Esophagus squamous epithelium (tissue), 5 donors: ENCODE results near the gene SUSD4. TPM values are rescaled to one million over a fixed set of nuclear protein-coding genes. Genes with fewer than 3 reads are reported as not detected.
"Not testable (repeated sequence)": the region's sequence is repeated elsewhere in the genome, so short reads cannot be mapped to it uniquely, and the experiment has no call there.

Source experiments
- DNase-seq: peaks from one replicate; lab custom pipeline; 2025; lab: John Stamatoyannopoulos, UW
- H3K27ac ChIP-seq, 4 donors: fragments of 200-600 bp; sonication (generic); one replicate each; pipeline ENCODE4 v1.5.1; 2016 to 2019; ENCODE audit warnings: mild to moderate bottlenecking in 1 of 4
- H3K27me3 ChIP-seq, 4 donors: fragments of 200-600 bp; sonication (generic); 1 replicate in 3 of 4; 2 replicates in 1 of 4; pipeline versions ENCODE4 v1.5.1 to v1.6.0; 2017 to 2021; ENCODE audit warnings: antibody characterized with exemption in 1 of 4
- H3K36me3 ChIP-seq, 3 donors: fragments of 200-600 bp; sonication (generic); one replicate each; pipeline ENCODE4 v1.5.1; 2016 to 2019
- H3K4me1 ChIP-seq, 3 donors: fragments of 200-600 bp; sonication (generic); one replicate each; pipeline ENCODE4 v1.5.1; 2017 to 2019
- H3K4me3 ChIP-seq, 4 donors: fragments of 200-600 bp; sonication (generic); 1 replicate in 3 of 4; 2 replicates in 1 of 4; pipeline ENCODE4 v1.5.1; 2016 to 2019; ENCODE audit warnings: mild to moderate bottlenecking in 2 of 4, moderate library complexity in 1 of 4
- H3K9me3 ChIP-seq, 3 donors: fragments of 200-600 bp; sonication (generic); one replicate each; pipeline ENCODE4 v1.5.1; 2016 to 2019
- CTCF ChIP-seq, 6 experiments: fragments of 450-650 bp in 4 of 6; fragments of 200-600 bp in 2 of 6; sonication (generic) in 2 of 6; IDR thresholded peaks; one replicate each; pipeline ENCODE4 v1.5.1; 2016 to 2019; ENCODE audit warnings: antibody characterized with exemption in 6 of 6, mild to moderate bottlenecking in 4 of 6, moderate library complexity in 4 of 6
- POLR2A ChIP-seq, 4 donors: fragments of 450-650 bp; IDR thresholded peaks; one replicate each; pipeline ENCODE4 v1.6.1; 2017; ENCODE audit warnings: antibody characterized with exemption in 4 of 4, mild to moderate bottlenecking in 4 of 4, moderate library complexity in 3 of 4
- WGBS, 2 donors: methylation state at CpG; one replicate each; pipeline ENCODE4 v1.1.5; 2018; 5-methylcytosine and 5-hydroxymethylcytosine counted together
- intact Hi-C: fragments of 100-400 bp; cut with DNase I; formaldehyde crosslinking; loops from one replicate; pipeline ENCODE4 v1.15.0; 2022
- total RNA-seq, 4 donors: library from RNA; depleted of rRNA; stranded (reverse); fragments of >200 nt; gene quantifications; one replicate each; pipeline ENCODE4 v1.1.0, GENCODE V29; 2016
- donor health status: DM: yes; HTN: yes; CAD: no.

The SUSD4 gene
- total RNA-seq, 4 donors from 2014 or later: 42.7 to 50.6 (median 46.5) TPM

- TF ChIP-seq POLR2A (IDR thresholded peaks at IDR 0.05): no peak
- TF ChIP-seq CTCF (IDR thresholded peaks at IDR 0.05): no peak
- H3K9me3 ChIP-seq: no peaks in the 10 kb centered on the region
- WGBS, 2 donors: 75 to 82% methylated on average over 2 of the region's 2 CpGs
- no peak overlapping the region for H3K27ac ChIP-seq
- H3K27me3 ChIP-seq: no peaks in the 10 kb centered on the region
- H3K36me3 ChIP-seq: peaks cover 0 to 33% (median 0%) of the 10 kb centered on the region in 3 donors
- intact Hi-C loops: no loop called here
- H3K4me1 ChIP-seq: no peaks in the 10 kb centered on the region
- no peak for DNase-seq
- H3K4me3 ChIP-seq: no peak overlapping the region
Measured at GRCh38 chr1:223291796-223292195, 72.2 kb downstream of the SUSD4 start.

- WGBS, 2 donors: 52 to 62% methylated on average over 3 of the region's 3 CpGs
- no peaks in the 10 kb centered on the region for H3K4me1 ChIP-seq
- intact Hi-C loops: no loop called here
- no peak for DNase-seq
- peaks cover 0 to 40% (median 0%) of the 10 kb centered on the region in 3 donors for H3K36me3 ChIP-seq
- H3K27me3 ChIP-seq: no peaks in the 10 kb centered on the region
- TF ChIP-seq POLR2A (IDR thresholded peaks at IDR 0.05): no peak
- no peak for TF ChIP-seq CTCF (IDR thresholded peaks at IDR 0.05)
- no peak overlapping the region for H3K27ac ChIP-seq
- no peaks in the 10 kb centered on the region for H3K9me3 ChIP-seq
- no peak overlapping the region for H3K4me3 ChIP-seq
Measured at GRCh38 chr1:223290397-223290796, 73.6 kb downstream of the SUSD4 start.

- intact Hi-C loops: no loop called here
- no peak overlapping the region for H3K4me3 ChIP-seq
- DNase-seq: no peak
- H3K36me3 ChIP-seq: peaks cover 0 to 42% (median 0%) of the 10 kb centered on the region in 3 donors
- WGBS, 2 donors: 78% methylated on average over 3 of the region's 3 CpGs
- H3K27me3 ChIP-seq: no peaks in the 10 kb centered on the region
- H3K4me1 ChIP-seq: no peaks in the 10 kb centered on the region
- TF ChIP-seq CTCF (IDR thresholded peaks at IDR 0.05) (no peak), POLR2A (IDR thresholded peaks at IDR 0.05) (no peak)
- no peak overlapping the region for H3K27ac ChIP-seq
- H3K9me3 ChIP-seq: no peaks in the 10 kb centered on the region
Measured at GRCh38 chr1:223289621-223290020, 74.4 kb downstream of the SUSD4 start.

GRCh38 chr1:223288826-223289225 lies 75.2 kb downstream of the SUSD4 start:
- no peaks in the 10 kb centered on the region for H3K4me1 ChIP-seq
- TF ChIP-seq CTCF (IDR thresholded peaks at IDR 0.05): no peak
- TF ChIP-seq POLR2A (IDR thresholded peaks at IDR 0.05): no peak
- DNase-seq: no peak
- no peak overlapping the region for H3K4me3 ChIP-seq
- no peaks in the 10 kb centered on the region for H3K27me3 ChIP-seq
- no peak overlapping the region for H3K27ac ChIP-seq
- WGBS, 2 donors: 70 to 87% methylated on average over 5 of the region's 5 CpGs
- H3K36me3 ChIP-seq: peaks cover 0 to 40% (median 0%) of the 10 kb centered on the region in 3 donors
- no peaks in the 10 kb centered on the region for H3K9me3 ChIP-seq
- intact Hi-C loops: no loop called here

- no peak for DNase-seq
- no peaks in the 10 kb centered on the region for H3K4me1 ChIP-seq
- no peaks in the 10 kb centered on the region for H3K27me3 ChIP-seq
- H3K36me3 ChIP-seq: peaks cover 0 to 36% (median 0%) of the 10 kb centered on the region in 3 donors
- no peak overlapping the region for H3K27ac ChIP-seq
- no peak overlapping the region for H3K4me3 ChIP-seq
- 91 to 96% methylated on average over 3 of the region's 3 CpGs for WGBS, 2 donors
- intact Hi-C loops: no loop called here
- no peak for TF ChIP-seq POLR2A (IDR thresholded peaks at IDR 0.05)
- no peak for TF ChIP-seq CTCF (IDR thresholded peaks at IDR 0.05)
- no peaks in the 10 kb centered on the region for H3K9me3 ChIP-seq
Measured at GRCh38 chr1:223285452-223285851, 78.5 kb downstream of the SUSD4 start.

- 90 to 100% methylated on average over 1 to 3 of the region's 3 CpGs for WGBS, 2 donors
- H3K36me3 ChIP-seq: peaks cover 0 to 28% (median 0%) of the 10 kb centered on the region in 3 donors
- H3K27me3 ChIP-seq, H3K4me3 ChIP-seq, H3K27ac ChIP-seq, DNase-seq, H3K4me1 ChIP-seq, H3K9me3 ChIP-seq, intact Hi-C loops: not testable (repeated sequence)
Measured at GRCh38 chr1:223283697-223284096, 80.3 kb downstream of the SUSD4 start.

- H3K4me1 ChIP-seq, intact Hi-C loops, DNase-seq, H3K27ac ChIP-seq, H3K4me3 ChIP-seq, H3K27me3 ChIP-seq, H3K9me3 ChIP-seq, H3K36me3 ChIP-seq: not testable (repeated sequence)
- 57 to 70% methylated on average over 1 to 4 of the region's 8 CpGs for WGBS, 2 donors
Measured at GRCh38 chr1:223278311-223278710, 85.7 kb downstream of the SUSD4 start.
